SK-MEL-5 (cell line): ENCODE data around the gene KASH5. TPM values are rescaled to one million over a fixed set of nuclear protein-coding genes. Genes with fewer than 3 reads are reported as not detected.
A peak's percentile ranks its signal among the peaks of the same experiment; 100 is the strongest.
"Not testable (repeated sequence)": the region's sequence is repeated elsewhere in the genome, so short reads cannot be mapped to it uniquely, and the experiment has no call there.

Experiments
- DNase-seq: peaks from one replicate; pipeline ENCODE4 v3.0.0-alpha.2; 2016; ENCODE audit warnings: low read depth, low spot score
- in situ Hi-C: cut with HindIII; loops from 2 replicates; pipeline ENCODE4 v1.10.0; 2016; ENCODE audit warnings: low sequenced_read_pairs, high pct_unique_total_duplicates, low pct_unique_long_range_greater_than_20kb
- total RNA-seq: library from RNA; depleted of rRNA; stranded (reverse); fragments of >200 nt; shearing (Covaris generic); gene quantifications from 2 replicates; pipeline ENCODE4 v1.2.3, GENCODE V29; 2014

The KASH5 gene
- total RNA-seq, 1 experiment from 2014 or later, result not detected

- in situ Hi-C loops, result no loop called here
- no peak for DNase-seq
These were observed 30.9 kb upstream of the KASH5 start for GRCh38 chr19:49357186-49357585.

- in situ Hi-C loops, result no loop called here
- DNase-seq, result no peak
These were observed 27.9 kb upstream of the KASH5 start for GRCh38 chr19:49359851-49360820.

- DNase-seq, result peak; percentile 70
- in situ Hi-C loops, result no loop called here
These were observed 26.5 kb upstream of the KASH5 start for GRCh38 chr19:49361438-49362047.

GRCh38 chr19:49362048-49362928, 25.8 kb upstream of the KASH5 start, which contains the start of gene TEAD2:
TSS of gene TEAD2 (minus strand) at chr19:49362416. CDS start at chr19:49360075, 2,341 bp downstream.
- peak; percentile 52 for DNase-seq
- in situ Hi-C loops, result no loop called here

GRCh38 chr19:49362929-49363267, 25.2 kb upstream of the KASH5 start:
- no peak for DNase-seq
- in situ Hi-C loops, result no loop called here

GRCh38 chr19:49363268-49364082, 24.6 kb upstream of the KASH5 start, which contains the start of gene DKKL1:
TSS of gene DKKL1 (plus strand) at chr19:49363877. CDS start at chr19:49363999, 122 bp downstream.
- DNase-seq, result peak; percentile 99
- in situ Hi-C loops, result no loop called here

GRCh38 chr19:49364083-49364737, 23.8 kb upstream of the KASH5 start:
- DNase-seq, result no peak
- in situ Hi-C loops, result no loop called here

GRCh38 chr19:49366110-49366509, 21.9 kb upstream of the KASH5 start:
- in situ Hi-C loops, result no loop called here

GRCh38 chr19:49368711-49369358, 19.2 kb upstream of the KASH5 start:
- DNase-seq, result no peak
- in situ Hi-C loops, result no loop called here

More at GRCh38 chr19:49366110-49366509, 21.9 kb upstream of the KASH5 start:
- no peak for DNase-seq

- in situ Hi-C loops, result no loop called here
- DNase-seq, result no peak
These were observed 16.9 kb upstream of the KASH5 start for GRCh38 chr19:49371184-49371583.

GRCh38 chr19:49373174-49373573, 14.9 kb upstream of the KASH5 start:
- in situ Hi-C loops, DNase-seq: not testable (repeated sequence)

- in situ Hi-C loops, result no loop called here
These were observed 13.2 kb upstream of the KASH5 start for GRCh38 chr19:49374665-49375434.

GRCh38 chr19:49378512-49378911, 9.5 kb upstream of the KASH5 start:
- in situ Hi-C loops, result no loop called here
- DNase-seq, result no peak

More at GRCh38 chr19:49374665-49375434, 13.2 kb upstream of the KASH5 start:
- DNase-seq, result no peak

GRCh38 chr19:49380391-49380790, 7.7 kb upstream of the KASH5 start:
- in situ Hi-C loops, result no loop called here

GRCh38 chr19:49382639-49383038, 5.4 kb upstream of the KASH5 start:
- no peak for DNase-seq
- in situ Hi-C loops, result no loop called here

More at GRCh38 chr19:49380391-49380790, 7.7 kb upstream of the KASH5 start:
- no peak for DNase-seq
